SH-SY5Y (cell line): ENCODE measurements around the gene RPS6KC1.

ENCODE experiments used
- GATA2 ChIP-seq: IDR thresholded peaks from 2 replicates; pipeline ENCODE4 v1.6.1; 2011; ENCODE audit warnings: mild to moderate bottlenecking, low read depth, low read length
- GATA3 ChIP-seq: IDR thresholded peaks from 2 replicates; pipeline ENCODE4 v1.6.1; 2011; ENCODE audit warnings: low read depth, mild to moderate bottlenecking, low read length, moderate library complexity

DNA sequence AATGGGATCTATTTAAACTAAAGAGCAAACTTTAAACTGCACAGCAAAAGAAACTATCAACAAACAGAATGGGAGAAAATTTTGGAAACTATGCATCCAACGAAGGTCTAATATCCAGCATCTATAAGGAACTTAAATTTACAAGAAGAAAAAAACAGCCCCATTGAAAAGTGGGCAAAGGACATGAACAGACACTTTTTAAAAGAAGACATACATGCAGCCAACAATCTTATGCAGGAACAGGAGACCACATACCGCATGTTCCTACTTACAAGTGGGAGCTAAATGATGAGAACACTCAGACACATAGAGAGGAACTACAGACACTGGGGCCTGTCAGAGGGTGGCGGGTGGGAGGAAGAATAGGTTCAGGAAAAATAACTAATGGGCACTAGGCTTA lies 149.6 kb downstream of the RPS6KC1 start:
- TF ChIP-seq GATA2: no peak
- no peak for TF ChIP-seq GATA3
